H1 (cell line): ENCODE data around the gene NEDD8. TPM values are rescaled to one million over a fixed set of nuclear protein-coding genes. Genes with fewer than 3 reads are reported as not detected.

Experiments
- POU5F1 ChIP-seq: IDR thresholded peaks from 2 replicates; pipeline ENCODE4 v1.6.1; 2011; ENCODE audit warnings: low read depth, mild to moderate bottlenecking, low read length, moderate library complexity
- polyA plus RNA-seq, 7 experiments: library from polyadenylated mRNA; depleted of rRNA in 3 of 7; stranded (reverse) in 5 of 7; unstranded in 2 of 7; fragments of >200 nt in 5 of 7; fragments of 200-250 nt in 2 of 7; gene quantifications; 1 replicate in 5 of 7; 2 replicates in 1 of 7; 4 replicates in 1 of 7; pipeline versions ENCODE4 v1.2.1 to v1.2.3, GENCODE V29; 2011 to 2013; ENCODE audit warnings: missing spikeins in 2 of 7, mixed read lengths in 2 of 7
- total RNA-seq: library from RNA; stranded (reverse); fragmentation: NEBNext Ultra II Directional; extraction: Animal tissue kit (Norgen Biotek cat#: 25700); gene quantifications from 2 replicates; pipeline ENCODE4 v1.2.1, GENCODE V29; 2021
- TF ChIP-seq, protein P1 (sequence below): IDR thresholded peaks from 2 replicates; pipeline ENCODE4 v1.6.1; 2011; ENCODE audit warnings: low read depth, mild to moderate bottlenecking, low read length; ENCODE audit not compliant: insufficient read depth

Gene NEDD8
- total and polyA plus RNA-seq, 2 of the 8 experiments (the other 6 are each of a cell fraction or from before 2014, with no cell fraction given), result 253 to 317 TPM

DNA sequence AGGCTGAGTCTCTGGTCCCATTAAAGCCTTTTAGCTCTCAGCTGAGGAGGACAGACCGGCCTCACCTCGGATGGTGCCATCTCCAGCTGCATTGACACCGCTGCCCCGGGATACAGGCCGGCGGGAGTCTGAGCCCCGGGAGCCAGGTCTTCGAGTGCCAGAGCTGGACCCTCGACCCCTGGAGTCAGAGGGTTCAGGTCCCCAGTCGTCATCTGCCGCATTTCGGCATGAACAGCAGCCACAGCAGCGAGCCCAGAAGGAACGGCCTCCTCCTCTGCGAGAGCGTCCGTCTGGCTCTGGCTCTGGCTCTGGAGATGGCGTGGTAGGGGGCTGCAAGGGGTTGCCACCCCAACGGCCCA is 29.8 kb upstream of the NEDD8 start (continued):
- TF ChIP-seq, protein P1, sequence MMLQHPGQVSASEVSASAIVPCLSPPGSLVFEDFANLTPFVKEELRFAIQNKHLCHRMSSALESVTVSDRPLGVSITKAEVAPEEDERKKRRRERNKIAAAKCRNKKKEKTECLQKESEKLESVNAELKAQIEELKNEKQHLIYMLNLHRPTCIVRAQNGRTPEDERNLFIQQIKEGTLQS, result no peak
- no peak for TF ChIP-seq POU5F1
